Measurements from ENCODE around the gene IFNA4.

DNA sequence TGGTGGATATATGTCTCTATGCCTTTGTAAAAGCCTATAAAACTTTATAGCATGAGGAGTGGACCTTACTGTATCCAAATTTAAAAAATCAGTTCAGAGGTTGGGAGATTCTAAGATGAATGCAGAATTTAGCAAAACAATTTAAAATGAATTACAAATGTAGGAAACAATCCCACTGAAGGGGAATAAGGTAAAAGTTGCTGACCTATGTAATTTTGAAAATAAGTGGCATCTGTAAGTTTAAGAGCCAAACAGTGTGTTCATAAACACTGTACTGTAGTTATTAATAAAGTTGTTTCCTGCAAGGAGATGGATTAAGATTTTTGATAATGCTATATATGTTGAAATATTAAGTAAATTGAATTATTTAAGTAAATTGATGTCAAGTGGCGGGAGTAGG, 50.4 kb downstream of the IFNA4 start:
- TF ChIP-seq, protein P1, sequence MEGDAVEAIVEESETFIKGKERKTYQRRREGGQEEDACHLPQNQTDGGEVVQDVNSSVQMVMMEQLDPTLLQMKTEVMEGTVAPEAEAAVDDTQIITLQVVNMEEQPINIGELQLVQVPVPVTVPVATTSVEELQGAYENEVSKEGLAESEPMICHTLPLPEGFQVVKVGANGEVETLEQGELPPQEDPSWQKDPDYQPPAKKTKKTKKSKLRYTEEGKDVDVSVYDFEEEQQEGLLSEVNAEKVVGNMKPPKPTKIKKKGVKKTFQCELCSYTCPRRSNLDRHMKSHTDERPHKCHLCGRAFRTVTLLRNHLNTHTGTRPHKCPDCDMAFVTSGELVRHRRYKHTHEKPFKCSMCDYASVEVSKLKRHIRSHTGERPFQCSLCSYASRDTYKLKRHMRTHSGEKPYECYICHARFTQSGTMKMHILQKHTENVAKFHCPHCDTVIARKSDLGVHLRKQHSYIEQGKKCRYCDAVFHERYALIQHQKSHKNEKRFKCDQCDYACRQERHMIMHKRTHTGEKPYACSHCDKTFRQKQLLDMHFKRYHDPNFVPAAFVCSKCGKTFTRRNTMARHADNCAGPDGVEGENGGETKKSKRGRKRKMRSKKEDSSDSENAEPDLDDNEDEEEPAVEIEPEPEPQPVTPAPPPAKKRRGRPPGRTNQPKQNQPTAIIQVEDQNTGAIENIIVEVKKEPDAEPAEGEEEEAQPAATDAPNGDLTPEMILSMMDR (IDR thresholded peaks at IDR 0.05): no peak
- TF ChIP-seq POLR2AphosphoS5 (IDR thresholded peaks at IDR 0.05): no peak
